T-helper 17 cell (primary cell): Measurements from ENCODE around the gene ADARB2. TPM values are rescaled to one million over a fixed set of nuclear protein-coding genes. Genes with fewer than 3 reads are reported as not detected.
"Not testable (repeated sequence)": the region's sequence is repeated elsewhere in the genome, so short reads cannot be mapped to it uniquely, and the experiment has no call there.

Experiments used
- ATAC-seq: fragments of 150-1000 bp; cut with Tn5 transposase; 2 replicates; pipeline ENCODE4 v1.10.0; 2021; ENCODE audit warnings: mild to moderate bottlenecking, moderate library complexity
- DNase-seq, 3 donors: peaks; one replicate each; pipeline versions ENCODE4 v3.0.0 to v3.0.0-alpha.2; 2020 to 2021
- H3K9me3 ChIP-seq: one replicate; pipeline ENCODE4 v1.7.0; 2013; ENCODE audit warnings: low read length, mild to moderate bottlenecking; ENCODE audit not compliant: control insufficient read depth, poor library complexity, severe bottlenecking
- H3K27ac Mint-ChIP-seq: one replicate; pipeline ENCODE4 v1.8.0; 2022; ENCODE audit warnings: mild to moderate bottlenecking, moderate library complexity, mixed read lengths
- H3K27me3 Mint-ChIP-seq: one replicate; pipeline ENCODE4 v1.8.0; 2022; ENCODE audit warnings: mixed read lengths
- H3K36me3 Mint-ChIP-seq: one replicate; pipeline ENCODE4 v1.8.0; 2022; ENCODE audit warnings: low read depth, mixed read lengths
- H3K4me1 Mint-ChIP-seq: one replicate; pipeline ENCODE4 v1.8.0; 2022; ENCODE audit warnings: mild to moderate bottlenecking, mixed read lengths
- H3K4me3 Mint-ChIP-seq: one replicate; pipeline ENCODE4 v1.8.0; 2022; ENCODE audit warnings: mild to moderate bottlenecking, moderate library complexity, mixed read lengths
- total RNA-seq, 4 donors: library from RNA in 2 of 4; stranded (reverse) in 2 of 4; gene quantifications; one replicate each; pipeline ENCODE4 v1.2.3 and lab custom pipeline; 2022 to 2026

The ADARB2 gene
- under 1 TPM in 1 of 2 donors, not detected in 1; 0.18 TPM for total RNA-seq
- total RNA-seq (lab: John Stamatoyannopoulos, UW) = 0 reads per million in 2 donors

DNA sequence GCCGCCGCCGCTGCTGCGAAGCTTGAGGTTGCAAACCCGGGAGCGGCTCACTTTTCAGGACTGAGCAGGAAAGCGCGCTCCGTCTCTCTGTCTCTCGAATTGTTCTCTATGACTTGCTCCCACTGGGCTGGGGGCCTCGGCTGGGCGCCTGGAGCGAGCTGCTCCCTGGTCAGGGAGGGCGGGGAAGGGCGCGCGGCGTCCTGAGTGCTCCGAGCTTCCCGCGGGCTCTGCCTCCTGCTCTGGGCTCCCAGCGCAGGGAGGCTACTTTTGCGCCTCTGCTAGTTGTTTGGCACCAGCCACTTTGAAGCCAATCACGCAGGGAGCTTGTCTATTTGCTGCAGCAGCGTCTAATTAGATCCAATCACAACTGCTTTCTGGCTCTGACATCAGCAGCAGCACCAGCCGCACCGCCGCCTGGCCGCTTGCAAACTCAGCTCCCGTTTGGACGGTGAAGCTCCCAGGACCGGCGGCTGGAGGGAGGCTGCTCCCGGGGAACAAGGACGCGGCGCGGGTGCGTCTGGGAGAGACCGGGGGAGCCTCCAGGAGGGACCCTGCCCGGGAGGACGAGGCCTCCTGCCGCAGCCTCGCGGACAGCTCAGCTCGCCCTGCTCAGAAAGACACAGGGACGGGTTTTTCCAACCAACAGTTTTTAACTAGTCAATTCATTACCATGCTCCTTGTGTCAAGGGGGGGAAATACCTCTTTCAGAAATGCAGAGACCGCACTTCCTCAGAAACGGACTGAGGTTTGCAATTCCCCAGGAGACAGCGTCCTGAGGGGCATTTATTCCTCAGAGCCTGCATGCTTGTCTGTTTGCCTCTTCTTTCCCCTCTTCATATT is at the start of gene ADARB2:
Gene ADARB2, minus strand, starts transcription at position 304 of the 840 bp plus-strand sequence.
- Mint-ChIP-seq H3K27me3 (peaks cover 75% of the 10 kb centered on the region), H3K4me3 (peak within 1 kb of the TSS; percentile 41), H3K27ac (no peak within 1 kb of the TSS), H3K36me3 (peaks cover 2% of the 10 kb centered on the region), H3K4me1 (peaks cover 2% of the 10 kb centered on the region)
- DNase-seq (no peak), ATAC-seq (peak; percentile 27)
- no peaks in the 10 kb centered on the region for H3K9me3 ChIP-seq

DNA sequence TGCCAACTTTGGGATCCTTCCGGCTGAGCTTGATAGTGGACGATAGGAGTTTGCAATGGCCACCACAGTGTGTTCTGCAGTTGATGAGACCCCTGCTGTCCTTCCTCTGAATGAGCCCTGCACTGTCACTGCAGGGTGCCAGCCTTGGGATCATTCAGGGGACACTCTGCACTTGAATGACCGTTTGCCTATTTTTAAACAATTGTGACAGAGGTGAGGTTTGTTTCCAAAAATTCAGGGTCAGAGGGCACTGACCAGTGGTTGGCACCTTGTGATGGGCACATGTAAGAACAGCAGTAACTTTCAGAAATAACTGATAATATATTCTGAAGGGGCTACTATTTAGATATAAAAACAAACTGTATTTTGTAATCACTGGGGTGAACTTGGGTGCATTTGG is 48.5 kb upstream of the ADARB2 start:
- Mint-ChIP-seq H3K4me3 (no peak overlapping the region), H3K27ac (no peak overlapping the region), H3K4me1 (no peaks in the 10 kb centered on the region), H3K36me3 (no peaks in the 10 kb centered on the region), H3K27me3 (peaks cover 32% of the 10 kb centered on the region)
- no peaks in the 10 kb centered on the region for H3K9me3 ChIP-seq
- ATAC-seq (no peak), DNase-seq (no peak)

DNA sequence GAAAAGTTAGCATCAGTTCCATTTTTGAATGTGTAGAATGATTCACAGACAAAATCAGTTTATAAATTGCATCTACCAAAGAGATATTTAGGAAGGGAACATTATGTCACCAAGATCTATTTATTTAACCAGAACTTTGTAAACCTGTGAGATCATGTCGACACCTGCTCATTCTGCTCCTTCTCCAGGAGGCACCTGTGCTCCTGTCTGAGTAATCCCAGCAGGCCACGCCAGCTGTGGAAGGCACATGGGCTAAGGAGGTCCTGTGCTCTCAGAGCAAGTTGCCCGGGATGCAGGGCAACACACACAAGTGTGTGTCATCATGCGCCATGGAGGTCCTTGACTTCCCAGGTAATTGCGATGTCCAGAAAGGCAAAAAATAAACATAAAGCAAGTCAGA is 45.5 kb upstream of the ADARB2 start:
- Mint-ChIP-seq H3K36me3 (no peaks in the 10 kb centered on the region), H3K27me3 (peaks cover 20% of the 10 kb centered on the region), H3K4me1 (no peaks in the 10 kb centered on the region), H3K4me3 (no peak overlapping the region), H3K27ac (no peak overlapping the region)
- ATAC-seq = no peak
- H3K9me3 ChIP-seq = no peaks in the 10 kb centered on the region
- DNase-seq = no peak

DNA sequence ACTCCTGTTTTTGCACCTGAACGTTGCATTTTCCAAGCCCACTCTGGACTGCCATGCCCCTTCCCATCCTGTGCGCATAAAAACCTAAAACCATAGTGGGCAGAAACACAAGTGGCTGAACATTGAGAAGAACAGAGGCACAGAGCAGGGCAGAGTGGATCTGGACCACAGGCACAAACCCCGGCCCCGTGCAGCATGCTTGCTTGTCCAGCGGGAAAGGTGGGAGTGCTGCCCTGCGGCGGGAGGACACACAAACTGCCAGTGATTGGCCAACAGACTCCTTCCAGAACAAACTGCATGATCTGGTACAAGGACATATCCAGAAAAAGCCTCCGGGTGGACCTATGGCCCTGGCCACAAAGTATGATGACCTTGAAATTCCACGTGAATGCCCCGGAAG is 42.5 kb upstream of the ADARB2 start:
- DNase-seq (no peak), ATAC-seq (no peak)
- Mint-ChIP-seq H3K27ac (no peak overlapping the region), H3K4me3 (no peak overlapping the region), H3K36me3 (no peaks in the 10 kb centered on the region), H3K4me1 (no peaks in the 10 kb centered on the region), H3K27me3 (peaks cover 6% of the 10 kb centered on the region)
- H3K9me3 ChIP-seq = no peaks in the 10 kb centered on the region

DNA sequence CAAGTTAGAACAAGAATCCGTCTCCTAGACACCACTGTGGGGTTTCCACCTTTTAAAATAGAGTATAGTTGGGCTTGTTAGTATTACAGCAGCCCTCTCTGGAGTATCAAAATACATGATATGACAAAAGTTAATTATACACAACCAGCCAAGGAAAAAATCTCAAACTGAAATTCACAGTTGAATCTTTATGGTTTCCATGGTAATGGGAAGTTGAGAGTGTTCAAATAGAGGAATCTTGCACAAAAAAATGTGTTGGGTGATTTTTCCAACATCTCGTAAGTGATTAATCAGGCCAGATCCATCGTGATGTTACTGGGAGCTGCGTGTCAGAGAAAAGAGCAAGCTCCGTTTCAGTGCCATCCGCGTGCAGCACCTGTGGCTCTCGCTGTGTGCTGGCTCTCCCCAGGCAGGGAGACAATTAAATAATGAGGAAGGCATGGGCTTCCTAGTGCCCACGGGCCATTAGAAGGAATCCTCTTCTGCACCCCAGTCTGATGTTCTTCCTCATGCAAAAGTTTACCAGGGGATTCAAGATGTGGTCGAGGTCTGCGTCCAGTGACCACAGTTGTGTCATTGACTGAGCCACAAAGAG is 41.1 kb upstream of the ADARB2 start:
- H3K27ac Mint-ChIP-seq = no peak overlapping the region
- no peaks in the 10 kb centered on the region for H3K4me1 Mint-ChIP-seq
- DNase-seq = no peak
- peaks cover 6% of the 10 kb centered on the region for H3K27me3 Mint-ChIP-seq
- ATAC-seq = no peak
- H3K9me3 ChIP-seq = no peaks in the 10 kb centered on the region
- no peak overlapping the region for H3K4me3 Mint-ChIP-seq
- H3K36me3 Mint-ChIP-seq = no peaks in the 10 kb centered on the region

DNA sequence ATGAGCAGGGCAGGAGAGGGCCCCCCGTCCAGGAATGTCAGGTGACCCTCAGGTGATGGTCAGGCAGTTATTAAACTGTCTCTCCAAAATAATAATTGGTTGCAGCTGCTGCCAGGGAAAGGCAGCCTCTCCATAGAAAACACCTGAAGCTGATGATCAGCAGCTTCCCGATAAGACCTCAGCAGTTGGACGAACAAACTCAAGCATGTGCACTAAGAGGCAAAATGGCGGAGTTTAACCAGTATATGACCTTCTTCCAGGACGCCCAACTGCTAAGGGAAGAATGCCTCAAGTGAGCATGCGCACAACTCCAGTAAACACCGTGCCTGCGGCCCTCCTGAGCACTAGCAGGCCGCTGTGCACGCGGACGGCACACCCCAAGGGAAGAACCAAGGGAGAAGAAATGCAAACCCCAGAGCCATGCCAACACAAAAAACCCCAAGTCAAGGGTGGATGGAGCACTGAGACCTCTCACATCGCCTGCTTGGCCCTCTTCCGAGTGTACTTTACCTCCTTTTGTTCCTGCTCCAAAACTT is 38.9 kb upstream of the ADARB2 start:
- H3K9me3 ChIP-seq = no peaks in the 10 kb centered on the region
- H3K4me1 Mint-ChIP-seq = no peaks in the 10 kb centered on the region
- DNase-seq (no peak), ATAC-seq (no peak)
- peaks cover 4% of the 10 kb centered on the region for H3K27me3 Mint-ChIP-seq
- no peak overlapping the region for H3K27ac Mint-ChIP-seq
- no peaks in the 10 kb centered on the region for H3K36me3 Mint-ChIP-seq
- no peak overlapping the region for H3K4me3 Mint-ChIP-seq

DNA sequence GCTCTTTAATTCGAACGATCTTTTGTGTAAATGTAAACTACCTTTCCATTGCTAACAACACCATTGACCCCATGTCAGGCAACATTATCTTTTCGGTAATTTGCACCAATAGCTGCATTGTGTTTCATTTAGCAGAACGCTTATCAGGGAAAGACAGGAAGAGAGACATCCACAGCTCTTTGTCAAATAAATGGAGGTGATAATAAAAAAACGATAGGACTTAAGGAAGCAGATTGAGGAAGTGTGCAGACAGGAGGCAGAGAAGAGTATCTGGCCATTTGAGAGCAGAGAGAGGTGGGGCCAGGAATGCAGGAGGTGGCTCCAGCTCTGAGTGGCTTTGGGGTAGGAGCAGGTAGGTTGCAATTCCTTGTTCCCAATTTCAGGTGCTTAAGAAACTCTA is 37.5 kb upstream of the ADARB2 start:
- ATAC-seq (no peak), DNase-seq (no peak)
- H3K9me3 ChIP-seq = no peaks in the 10 kb centered on the region
- H3K36me3 Mint-ChIP-seq = no peaks in the 10 kb centered on the region
- no peak overlapping the region for H3K27ac Mint-ChIP-seq
- H3K27me3 Mint-ChIP-seq = peaks cover 4% of the 10 kb centered on the region
- no peak overlapping the region for H3K4me3 Mint-ChIP-seq
- no peaks in the 10 kb centered on the region for H3K4me1 Mint-ChIP-seq

DNA sequence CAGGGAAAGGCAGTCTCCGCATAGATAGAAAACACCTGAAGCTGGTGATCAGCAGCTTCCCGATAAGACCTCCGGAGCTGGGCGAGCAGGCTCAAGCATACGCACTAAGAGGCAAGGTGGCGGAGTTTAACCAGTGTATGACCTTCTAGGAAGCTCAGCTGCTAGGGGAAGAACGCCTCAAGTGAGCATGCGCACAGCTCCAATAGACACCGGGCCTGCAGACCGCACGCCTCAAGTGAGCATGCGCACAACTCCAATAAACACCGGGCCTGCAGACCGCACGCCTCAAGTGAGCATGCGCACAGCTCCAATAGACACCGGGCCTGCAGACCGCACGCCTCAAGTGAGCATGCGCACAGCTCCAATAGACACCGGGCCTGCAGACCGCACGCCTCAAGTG is 35.9 kb upstream of the ADARB2 start:
- DNase-seq, H3K27ac Mint-ChIP-seq, H3K9me3 ChIP-seq, ATAC-seq, H3K36me3 Mint-ChIP-seq, H3K4me3 Mint-ChIP-seq, H3K4me1 Mint-ChIP-seq, H3K27me3 Mint-ChIP-seq: not testable (repeated sequence)

DNA sequence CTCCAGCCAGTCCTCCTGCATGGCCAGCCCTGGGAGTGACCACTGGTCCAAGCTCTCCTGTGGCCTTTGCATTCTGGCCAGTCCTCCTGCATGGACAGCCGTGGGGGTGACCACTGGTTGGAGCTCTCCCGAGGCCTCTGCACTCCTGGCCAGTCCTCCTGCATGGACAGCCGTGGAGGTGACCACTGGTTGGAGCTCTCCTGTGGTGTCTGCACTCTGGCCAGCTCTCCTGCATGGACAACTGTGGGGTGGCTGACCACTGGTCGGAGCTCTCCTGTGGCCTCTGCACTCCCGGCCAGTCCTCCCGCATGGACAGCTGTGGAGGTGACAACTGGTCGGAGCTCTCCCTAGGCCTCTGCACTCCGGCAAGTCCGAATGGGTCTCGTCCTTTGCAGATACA is 28.7 kb upstream of the ADARB2 start:
- ATAC-seq = no peak
- peaks cover 8% of the 10 kb centered on the region for H3K27me3 Mint-ChIP-seq
- no peak overlapping the region for H3K27ac Mint-ChIP-seq

DNA sequence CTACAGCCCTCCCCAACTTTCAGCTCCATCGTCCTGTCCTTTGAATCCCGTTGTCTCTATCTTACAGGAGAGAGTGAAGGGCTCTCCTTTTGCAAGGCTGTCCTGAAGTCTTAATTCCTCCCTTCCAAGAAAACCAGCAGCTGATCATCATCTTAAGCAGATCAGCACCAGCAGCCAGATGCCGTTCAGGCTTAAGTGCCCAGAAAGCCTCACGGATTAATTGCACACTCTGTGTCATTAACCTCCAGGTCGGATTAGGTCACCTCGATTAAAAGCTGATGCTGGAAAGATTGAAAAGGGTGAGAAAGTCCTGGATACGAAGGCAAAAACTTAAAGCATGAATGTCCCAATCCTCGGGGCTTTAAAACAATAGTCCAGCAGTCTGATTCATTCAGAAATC is 24.8 kb upstream of the ADARB2 start:
- ATAC-seq (no peak), DNase-seq (no peak)

More for the DNA sequence above, 28.7 kb upstream of the ADARB2 start:
- Mint-ChIP-seq H3K4me3 (no peak overlapping the region), H3K36me3 (peaks cover 2% of the 10 kb centered on the region), H3K4me1 (no peaks in the 10 kb centered on the region)
- no peaks in the 10 kb centered on the region for H3K9me3 ChIP-seq
- DNase-seq = no peak

DNA sequence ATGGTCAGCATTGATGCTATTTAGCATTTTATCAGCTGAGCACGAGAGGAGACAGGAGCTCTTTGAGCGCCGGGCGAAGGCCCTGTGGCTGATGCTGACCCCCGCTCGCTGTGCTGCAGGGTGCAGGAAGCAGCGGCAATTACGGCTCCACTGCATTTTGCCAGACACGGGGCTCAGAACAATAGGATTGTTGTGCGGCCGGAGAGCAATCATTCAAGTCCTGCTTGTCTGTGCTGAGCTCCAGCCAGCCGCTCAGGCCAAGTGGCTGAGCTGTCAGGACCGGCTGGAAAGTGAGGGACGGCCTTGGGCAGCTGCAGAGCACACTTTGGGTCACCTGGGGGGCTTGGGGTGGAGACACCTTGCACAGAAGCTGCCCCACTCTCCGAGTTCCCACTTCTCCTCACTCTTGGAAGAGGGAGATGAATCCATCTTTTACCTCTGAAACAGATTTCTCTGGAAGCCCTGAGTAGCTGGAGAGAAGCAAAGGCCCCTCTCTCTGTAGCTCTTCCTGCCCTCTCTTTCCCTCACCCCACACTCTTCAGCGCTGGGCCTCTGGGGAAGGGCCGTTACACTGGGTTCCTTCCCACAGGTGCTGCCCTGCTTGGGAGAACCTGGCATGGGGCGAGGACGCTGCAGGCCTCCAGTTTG is 17.3 kb upstream of the ADARB2 start:
- no peaks in the 10 kb centered on the region for H3K36me3 Mint-ChIP-seq
- no peaks in the 10 kb centered on the region for H3K4me1 Mint-ChIP-seq
- H3K4me3 Mint-ChIP-seq = no peak overlapping the region
- H3K27ac Mint-ChIP-seq = no peak overlapping the region
- H3K27me3 Mint-ChIP-seq = peaks cover 6% of the 10 kb centered on the region
- DNase-seq (no peak), ATAC-seq (no peak)
- H3K9me3 ChIP-seq = no peaks in the 10 kb centered on the region

More for the DNA sequence above, 24.8 kb upstream of the ADARB2 start:
- H3K4me1 Mint-ChIP-seq = no peaks in the 10 kb centered on the region
- no peak overlapping the region for H3K4me3 Mint-ChIP-seq
- H3K27ac Mint-ChIP-seq = no peak overlapping the region
- peaks cover 2% of the 10 kb centered on the region for H3K36me3 Mint-ChIP-seq
- peaks cover 8% of the 10 kb centered on the region for H3K27me3 Mint-ChIP-seq
- H3K9me3 ChIP-seq = no peaks in the 10 kb centered on the region

DNA sequence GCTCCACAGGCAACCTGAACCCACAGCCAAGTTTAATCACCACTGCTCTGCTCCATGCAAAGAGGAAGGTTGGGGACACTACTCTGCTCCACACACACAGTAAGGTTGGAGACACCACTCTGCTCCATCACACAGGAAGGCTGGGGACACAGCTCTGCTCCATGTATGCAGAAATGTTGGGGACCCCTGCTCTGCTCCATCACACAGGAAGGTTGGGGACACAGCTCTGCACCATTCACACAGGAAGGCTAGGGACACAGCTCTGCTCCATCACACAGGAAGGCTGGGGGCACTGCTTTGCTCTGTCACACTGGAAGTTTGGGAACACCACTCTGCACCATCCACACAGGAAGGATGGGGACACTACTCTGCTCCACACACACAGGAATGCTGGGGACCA is 14.8 kb upstream of the ADARB2 start:
- no peak overlapping the region for H3K4me3 Mint-ChIP-seq
- no peak for DNase-seq
- no peaks in the 10 kb centered on the region for H3K36me3 Mint-ChIP-seq
- no peak overlapping the region for H3K27ac Mint-ChIP-seq
- H3K9me3 ChIP-seq = no peaks in the 10 kb centered on the region
- no peak for ATAC-seq
- no peaks in the 10 kb centered on the region for H3K4me1 Mint-ChIP-seq
- H3K27me3 Mint-ChIP-seq = peaks cover 6% of the 10 kb centered on the region

DNA sequence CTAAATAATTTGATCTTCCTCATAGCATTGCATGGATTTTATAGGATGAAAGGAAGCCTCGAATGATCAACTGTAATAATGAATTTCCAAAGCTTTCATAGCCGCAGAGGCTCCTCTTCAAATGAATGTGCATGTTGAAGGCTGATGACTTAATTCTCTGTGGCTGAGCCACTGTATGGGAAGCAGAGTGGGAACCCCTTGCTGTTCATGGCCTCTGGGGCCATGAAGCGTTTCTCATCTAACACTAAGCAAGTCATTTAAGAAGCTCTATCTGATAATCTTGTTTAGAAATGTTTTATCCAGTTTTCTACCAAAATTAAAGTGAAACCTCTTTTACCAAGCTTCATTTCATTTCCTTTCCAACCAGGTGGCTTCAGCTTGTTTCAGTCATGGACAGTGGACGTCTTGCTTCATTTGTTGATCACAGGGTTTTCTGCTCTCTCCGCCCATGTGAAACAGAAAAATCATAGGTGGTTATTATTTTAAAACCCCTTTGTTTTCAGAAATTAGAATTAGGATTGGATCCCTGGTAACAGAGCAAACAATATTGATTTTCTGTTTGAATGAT is 10.3 kb upstream of the ADARB2 start:
- Mint-ChIP-seq H3K27me3 (peaks cover 33% of the 10 kb centered on the region), H3K4me3 (no peak overlapping the region), H3K36me3 (no peaks in the 10 kb centered on the region), H3K27ac (no peak overlapping the region), H3K4me1 (no peaks in the 10 kb centered on the region)
- DNase-seq (no peak), ATAC-seq (no peak)
- no peaks in the 10 kb centered on the region for H3K9me3 ChIP-seq
